GM19239 (cell line): ENCODE data around the gene JSRP1.
A peak's percentile ranks its signal among the peaks of the same experiment; 100 is the strongest.

Source experiments
- DNase-seq: peaks from one replicate; pipeline ENCODE4 v3.0.0; 2011; ENCODE audit warnings: low spot score; ENCODE audit not compliant: insufficient read length
- FAIRE-seq: peaks from 2 replicates; lab custom pipeline; 2011; peaks lifted over from hg19 to GRCh38; lab: Jason Lieb, UNC

The JSRP1 gene

DNA sequence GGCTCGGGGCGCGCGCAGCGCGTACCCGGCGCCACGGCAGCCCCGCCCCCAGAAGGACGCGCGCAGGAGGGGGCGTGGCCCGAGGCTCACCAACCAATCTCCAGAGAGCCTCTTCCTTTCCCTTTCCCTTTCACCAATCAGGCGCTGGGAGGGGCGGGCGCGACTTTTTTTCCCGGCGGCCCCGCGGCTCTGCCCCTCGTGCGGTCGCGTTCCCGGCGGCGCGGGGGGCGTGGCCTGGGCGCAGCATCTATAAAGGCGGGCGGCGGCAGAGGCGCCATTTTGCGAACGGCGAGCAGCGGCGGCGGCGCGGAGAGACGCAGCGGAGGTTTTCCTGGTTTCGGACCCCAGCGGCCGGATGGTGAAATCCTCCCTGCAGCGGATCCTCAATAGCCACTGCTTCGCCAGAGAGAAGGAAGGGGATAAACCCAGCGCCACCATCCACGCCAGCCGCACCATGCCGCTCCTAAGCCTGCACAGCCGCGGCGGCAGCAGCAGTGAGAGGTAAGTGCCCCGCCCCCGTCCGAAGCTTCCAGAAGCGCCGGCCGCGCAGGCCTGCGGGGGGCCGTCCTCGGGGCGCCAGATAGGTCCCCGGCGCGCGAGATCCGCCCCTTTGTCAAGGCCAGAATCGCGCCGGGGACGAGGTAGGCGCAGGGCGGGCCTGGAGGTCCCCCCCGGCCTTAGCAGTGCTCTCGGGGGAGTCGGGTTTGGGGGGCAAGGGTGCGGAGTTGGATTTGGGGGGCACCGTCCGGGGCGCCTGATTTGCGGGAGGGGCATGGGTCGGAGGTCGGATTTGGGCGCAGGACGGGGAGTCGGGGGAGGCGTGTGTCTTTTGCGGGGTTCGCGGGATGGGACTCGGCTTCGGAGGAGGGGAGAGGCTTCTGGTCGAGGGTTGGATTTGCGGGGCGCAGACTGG lies 13.3 kb upstream of the JSRP1 start:
- FAIRE-seq, result peak; percentile 96

DNA sequence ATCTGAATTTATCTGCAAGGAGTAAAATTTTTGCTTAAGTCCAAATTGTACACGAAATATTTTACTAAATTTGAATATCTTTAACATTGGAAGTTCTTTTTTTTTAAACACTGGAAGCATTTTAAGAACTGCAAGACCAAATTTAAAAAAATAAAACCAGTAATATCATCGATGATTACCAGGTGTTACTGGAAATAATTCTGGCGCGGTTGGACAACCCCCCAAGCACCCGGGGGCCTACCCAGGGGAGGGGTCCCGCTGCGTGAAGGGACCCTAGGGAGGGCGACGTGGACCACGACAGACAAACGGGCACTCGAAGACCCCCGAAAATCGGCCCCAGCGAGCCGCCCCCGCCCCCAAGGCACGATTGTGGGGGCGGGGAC lies 12.6 kb upstream of the JSRP1 start:
- FAIRE-seq (no peak), DNase-seq (no peak)

More for the DNA sequence above, 13.3 kb upstream of the JSRP1 start:
- DNase-seq, result peak; percentile 94

DNA sequence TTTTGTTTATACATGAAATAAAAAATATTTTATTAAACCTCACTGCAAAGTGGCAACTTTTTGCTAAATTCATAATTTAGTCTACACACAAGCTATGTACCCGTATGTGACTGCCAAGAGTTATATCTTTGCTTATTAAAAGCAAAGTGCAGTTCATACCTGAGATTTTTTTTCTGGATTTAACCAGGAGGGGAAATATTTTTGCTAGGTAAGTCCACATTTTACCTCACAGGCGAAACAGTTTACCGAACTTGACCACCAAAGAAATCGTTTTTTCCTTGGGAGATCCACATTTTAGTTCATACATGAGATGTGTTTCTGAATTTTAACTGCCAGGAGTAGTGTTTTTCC lies 12.2 kb upstream of the JSRP1 start:
- DNase-seq (no peak), FAIRE-seq (peak; percentile 64)

DNA sequence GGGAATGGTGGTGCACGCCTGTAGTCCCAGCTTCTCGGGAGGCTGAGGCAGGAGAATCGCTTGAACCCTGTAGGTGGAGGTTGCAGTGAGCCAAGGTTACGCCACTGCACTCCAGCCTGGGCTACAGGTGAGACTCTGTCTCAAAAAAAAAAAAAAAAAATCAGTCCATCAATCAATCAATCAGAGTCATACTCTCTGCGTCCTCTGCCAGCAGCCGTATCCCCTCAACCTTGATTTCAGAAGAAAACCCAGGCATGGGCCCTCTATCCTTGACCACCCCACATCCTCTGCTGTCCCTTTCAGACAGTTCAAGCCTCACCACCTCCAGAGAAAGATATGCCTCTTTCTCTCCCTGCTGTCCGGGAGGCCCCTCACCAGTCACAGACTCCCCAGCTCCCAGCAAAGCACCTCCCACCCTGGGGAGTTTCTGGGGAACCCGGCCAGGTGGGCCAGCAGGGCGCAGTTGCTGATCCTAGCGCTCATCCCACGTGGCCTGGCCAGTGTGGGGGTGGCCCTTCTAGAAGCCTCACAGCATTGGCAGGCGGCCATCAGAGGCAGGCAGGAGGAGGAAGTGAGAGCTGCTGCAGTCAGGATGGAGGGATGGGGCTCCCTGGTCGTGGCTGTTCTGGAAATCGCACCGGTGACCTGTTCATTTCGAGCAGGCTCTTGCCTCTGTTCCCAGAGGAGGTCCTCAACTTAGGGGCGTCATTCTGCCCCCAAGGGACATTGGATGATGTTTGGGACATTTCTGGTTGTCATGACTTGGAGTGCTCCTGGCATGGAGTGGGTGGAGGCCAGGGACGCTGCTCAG lies 10.2 kb upstream of the JSRP1 start:
- peak; percentile 97 for FAIRE-seq
- no peak for DNase-seq

DNA sequence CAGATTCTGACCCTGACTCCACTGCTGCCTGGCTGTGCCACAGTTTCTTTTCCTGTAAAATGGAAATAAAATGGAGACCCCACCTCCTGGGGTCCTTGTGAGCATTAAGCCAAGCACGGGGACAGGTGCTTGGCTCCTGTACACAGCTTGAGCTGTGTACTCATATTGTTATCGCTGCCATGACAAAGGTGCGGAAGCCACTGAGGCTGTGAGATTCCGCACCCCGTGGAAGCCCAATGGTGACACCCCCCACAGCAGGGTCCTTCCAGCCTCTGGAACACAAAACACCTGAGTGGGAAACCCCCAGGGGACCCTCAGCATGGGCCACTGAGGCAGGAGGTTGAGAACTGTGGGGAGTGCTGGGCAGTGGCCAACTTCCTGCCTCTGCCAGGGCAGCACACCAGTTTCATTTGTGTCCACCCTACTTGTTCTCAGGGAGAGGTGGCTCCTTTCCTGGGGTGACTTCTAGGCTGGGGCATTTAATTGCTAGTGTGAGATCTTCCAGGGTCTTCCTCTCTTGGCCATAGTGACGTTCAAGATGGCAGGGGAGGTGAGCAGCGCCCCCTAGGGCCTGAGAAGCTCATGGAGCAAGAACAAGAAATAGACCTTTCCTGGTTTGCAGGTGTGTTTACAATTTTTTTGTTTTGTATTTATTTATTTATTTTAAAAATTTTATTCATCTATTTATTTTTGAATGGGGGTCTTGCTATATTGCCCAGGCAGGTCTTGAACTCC lies 5.4 kb upstream of the JSRP1 start:
- no peak for DNase-seq
- no peak for FAIRE-seq

DNA sequence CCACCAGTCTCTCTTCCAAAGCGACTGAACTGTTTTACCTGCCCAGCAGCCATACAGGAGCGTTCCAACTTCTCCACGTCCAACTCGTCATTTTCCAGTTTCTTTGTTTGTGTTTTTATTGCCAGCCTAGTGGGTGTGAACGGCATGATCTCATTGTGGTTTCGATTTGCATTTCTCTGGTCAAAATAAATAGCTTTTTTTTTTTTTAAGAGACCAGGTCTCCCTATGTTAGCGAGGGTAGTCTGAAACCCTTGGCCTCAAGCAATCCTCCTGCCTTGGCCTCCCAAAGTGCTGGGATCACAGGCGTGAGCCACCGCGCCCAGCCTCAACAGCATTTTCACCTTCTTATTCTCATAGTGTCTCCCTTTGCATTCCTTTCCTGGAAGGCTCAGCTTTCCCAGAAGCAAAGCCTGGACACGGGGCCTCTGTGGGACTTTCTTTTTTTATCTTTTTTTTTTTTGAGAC lies 4.2 kb upstream of the JSRP1 start:
- peak; percentile 80 for FAIRE-seq
- DNase-seq, result no peak

DNA sequence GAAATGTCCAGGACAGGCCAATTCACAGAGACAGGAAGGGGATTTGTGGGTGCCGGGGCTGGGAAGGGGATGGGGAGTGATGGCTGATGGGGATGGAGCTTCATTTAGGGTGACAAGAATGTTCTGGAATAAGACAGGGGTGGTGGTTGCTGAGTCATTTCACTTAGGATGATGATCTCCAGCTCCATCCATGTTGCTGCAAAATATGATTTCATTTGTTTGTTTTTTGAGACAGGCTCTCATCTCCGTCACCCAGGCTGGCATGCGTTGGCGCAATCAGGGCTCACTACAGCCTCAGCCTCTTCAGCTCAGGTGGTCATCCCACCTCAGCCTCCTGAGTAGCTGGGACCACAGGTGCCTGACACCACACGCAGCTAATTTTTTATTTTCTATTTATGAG lies 3.1 kb upstream of the JSRP1 start:
- DNase-seq (no peak), FAIRE-seq (no peak)

DNA sequence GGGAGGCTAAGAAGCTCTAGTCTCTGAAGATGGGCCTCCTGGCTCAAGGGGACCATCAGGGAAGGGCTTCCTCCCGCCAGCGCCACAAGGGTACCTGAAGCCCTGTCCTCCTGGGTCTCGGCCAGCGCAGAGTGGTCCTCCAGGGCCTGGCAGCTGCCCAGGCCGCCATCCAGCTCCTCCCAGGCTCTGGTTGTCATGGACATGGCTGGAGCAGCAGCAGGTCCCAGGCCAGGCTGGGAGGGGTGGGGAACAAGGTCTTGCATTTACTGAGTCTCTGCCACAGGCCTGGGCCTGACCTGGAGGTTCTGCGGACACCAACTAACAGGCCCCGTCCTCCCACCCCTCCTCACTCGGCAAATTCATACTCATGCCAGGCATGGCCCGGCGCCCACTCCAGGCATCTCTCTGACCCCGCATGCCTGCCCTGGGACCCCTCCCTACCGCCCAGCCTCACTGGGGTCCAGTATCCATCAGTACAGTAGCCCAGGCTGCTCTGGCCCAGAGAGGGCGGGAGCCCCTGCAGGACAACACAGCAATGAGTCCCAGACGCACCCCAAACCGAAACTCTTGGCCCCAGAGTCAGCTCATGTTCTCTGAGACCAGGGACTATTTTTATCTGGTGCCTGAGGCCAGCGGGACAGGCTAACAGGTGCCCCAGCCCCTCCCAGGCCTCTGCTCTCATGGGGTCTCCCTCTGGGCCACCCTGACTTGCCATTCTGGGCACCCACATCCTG lies 938 bp downstream of the JSRP1 start:
- no peak for DNase-seq
- FAIRE-seq, result no peak

DNA sequence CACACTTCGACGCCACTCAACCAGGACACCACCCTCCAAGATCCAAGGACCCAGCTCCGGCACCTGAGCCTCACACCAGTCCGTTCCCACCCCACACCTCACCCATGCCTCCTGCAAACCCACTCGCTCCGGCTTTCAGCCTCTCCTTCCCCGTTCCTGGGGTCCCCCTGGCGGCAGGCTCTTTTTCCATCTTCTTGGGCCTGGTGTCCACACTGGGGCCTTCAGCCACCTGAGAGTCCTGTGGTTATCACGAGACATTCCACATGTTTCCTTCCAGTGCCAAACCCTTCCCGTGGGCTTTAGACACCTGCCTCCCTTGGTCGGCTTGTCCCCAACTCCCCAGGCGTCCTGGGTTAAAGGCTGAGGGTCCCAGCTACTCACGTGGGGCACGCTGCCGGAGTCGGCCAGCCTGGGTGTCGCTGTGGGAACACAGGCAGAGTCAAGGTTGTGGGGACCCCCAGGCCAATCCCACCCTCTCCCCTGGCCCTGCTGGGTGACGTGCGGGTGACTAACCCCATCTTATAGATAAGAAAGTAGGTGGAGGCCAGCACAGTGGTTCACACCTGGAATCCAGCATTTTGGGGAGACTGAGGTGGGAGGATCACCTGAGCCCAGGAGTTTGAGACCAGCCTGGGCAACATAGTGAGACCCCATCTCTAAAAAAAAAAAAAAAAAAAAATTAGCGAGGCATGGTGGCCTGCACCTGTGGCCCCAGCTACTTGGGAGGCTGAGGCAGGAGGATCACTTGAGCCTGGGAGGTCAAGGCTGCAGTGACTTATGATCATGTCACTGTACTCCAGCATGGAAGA lies 1.9 kb downstream of the JSRP1 start:
- no peak for FAIRE-seq

DNA sequence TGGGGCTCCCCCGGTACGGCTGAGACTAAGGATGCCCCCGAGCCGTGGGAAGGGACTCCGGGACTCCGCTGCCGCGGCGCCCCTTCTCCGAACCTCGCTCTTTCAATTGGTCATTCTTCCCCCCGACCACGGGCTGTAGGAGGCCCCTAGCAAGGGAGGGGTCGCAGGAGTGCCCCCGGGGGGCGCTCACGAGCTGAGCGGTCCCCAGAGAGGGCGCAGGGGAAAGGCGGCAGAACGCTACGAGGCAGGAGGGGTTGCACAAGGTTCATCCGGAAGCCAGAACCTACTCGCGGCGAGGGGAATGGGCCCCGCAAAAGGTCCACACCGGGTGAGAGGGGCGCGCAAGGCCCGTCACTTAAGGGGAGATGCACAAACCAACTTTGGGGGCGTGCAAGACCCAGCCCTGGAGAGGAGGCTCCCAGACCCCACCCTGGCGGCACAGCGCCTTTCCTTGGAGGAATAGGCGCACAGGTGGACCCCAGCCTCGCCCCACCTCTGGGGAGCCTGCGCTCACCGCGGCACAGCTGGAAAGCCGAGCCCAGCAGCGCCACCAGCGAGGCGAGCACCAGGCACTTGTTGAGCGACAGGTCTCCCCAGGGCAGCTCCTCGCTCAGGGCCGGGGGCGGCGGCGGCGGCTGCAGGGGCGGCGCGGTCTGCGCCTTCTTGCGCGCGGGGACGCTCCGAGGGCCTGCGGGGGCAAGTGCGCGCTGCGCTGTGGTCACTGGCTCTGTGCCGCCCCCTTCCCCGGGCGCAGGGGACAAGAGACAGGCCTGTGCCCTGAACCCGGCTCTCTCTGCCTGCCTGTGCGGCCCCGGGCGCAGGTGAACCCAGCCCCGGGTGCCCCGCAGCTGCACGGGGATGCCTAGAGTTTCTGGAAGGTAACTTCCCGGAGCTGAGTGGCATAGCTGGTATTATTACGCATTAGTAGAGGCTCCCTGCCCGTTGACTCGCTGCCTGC lies 2.8 kb downstream of the JSRP1 start:
- DNase-seq (no peak), FAIRE-seq (no peak)

More for the DNA sequence above, 1.9 kb downstream of the JSRP1 start:
- no peak for DNase-seq

DNA sequence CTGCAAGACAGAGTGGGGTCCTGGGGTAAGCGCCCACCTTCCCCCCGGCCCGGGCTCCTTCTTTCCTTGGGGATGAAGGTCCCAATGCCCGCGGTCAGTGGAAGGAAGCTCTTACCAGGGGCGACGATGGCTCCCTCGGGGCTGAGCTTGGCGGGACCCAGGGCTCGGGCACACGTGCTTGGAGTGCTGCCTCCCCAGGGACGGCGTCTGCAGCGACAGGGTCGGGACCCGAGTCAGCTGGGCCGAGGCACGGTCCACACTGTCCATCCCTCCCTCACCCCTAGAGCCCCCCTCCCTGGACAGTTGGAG lies 3.5 kb downstream of the JSRP1 start:
- DNase-seq (no peak), FAIRE-seq (no peak)

DNA sequence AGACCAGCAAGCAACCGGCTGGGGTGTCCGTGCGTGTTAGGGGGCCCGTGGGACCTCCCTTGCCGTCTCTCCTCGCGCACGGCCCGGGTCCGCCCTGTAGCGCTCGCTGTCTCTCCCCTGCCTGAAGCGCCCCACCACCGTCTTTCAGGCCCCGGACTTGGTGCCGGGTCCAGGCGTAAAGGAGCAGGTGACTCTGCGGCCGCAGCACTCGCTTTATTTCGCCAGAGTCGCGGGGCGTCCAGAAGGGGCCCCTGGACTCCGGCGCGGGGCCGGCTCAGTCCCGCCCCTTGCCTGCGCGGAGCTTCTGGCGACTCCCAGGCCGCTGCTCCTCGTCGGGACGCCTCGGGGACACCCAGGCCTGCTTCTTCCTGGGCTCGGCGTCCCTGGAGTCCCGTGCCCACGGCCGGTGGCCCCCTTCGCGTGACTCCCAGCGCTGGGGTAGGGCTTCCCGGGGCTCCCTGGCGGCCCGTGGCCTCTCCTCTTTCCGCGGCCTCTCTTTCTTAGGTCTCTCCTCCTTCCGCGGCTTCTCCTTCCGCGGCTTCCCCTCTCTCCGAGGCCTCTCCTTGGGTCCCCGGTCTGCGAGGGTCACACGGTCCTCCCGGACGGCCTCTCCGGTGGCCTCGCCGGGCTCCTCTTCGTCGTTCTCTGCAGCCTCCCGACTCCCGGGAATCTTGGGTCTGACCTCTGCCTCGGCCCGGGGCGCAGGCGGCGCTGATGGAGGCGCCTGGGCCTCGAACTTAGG lies 4.0 kb downstream of the JSRP1 start:
- DNase-seq (no peak), FAIRE-seq (no peak)

DNA sequence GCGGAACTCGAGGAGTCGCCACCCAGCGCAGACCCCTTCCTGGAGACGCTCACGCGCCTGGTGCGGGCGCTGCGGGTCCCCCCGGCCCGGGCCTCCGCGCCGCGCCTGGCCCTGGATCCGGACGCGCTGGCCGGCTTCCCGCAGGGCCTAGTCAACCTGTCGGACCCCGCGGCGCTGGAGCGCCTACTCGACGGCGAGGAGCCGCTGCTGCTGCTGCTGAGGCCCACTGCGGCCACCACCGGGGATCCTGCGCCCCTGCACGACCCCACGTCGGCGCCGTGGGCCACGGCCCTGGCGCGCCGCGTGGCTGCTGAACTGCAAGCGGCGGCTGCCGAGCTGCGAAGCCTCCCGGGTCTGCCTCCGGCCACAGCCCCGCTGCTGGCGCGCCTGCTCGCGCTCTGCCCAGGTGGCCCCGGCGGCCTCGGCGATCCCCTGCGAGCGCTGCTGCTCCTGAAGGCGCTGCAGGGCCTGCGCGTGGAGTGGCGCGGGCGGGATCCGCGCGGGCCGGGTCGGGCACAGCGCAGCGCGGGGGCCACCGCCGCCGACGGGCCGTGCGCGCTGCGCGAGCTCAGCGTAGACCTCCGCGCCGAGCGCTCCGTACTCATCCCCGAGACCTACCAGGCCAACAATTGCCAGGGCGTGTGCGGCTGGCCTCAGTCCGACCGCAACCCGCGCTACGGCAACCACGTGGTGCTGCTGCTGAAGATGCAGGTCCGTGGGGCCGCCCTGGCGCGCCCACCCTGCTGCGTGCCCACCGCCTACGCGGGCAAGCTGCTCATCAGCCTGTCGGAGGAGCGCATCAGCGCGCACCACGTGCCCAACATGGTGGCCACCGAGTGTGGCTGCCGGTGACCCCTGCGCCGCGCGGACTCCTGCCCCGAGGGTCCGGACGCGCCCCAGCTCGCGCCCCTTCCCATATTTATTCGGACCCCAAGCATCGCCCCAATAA lies 4.8 kb downstream of the JSRP1 start:
- no peak for DNase-seq
- FAIRE-seq, result no peak

DNA sequence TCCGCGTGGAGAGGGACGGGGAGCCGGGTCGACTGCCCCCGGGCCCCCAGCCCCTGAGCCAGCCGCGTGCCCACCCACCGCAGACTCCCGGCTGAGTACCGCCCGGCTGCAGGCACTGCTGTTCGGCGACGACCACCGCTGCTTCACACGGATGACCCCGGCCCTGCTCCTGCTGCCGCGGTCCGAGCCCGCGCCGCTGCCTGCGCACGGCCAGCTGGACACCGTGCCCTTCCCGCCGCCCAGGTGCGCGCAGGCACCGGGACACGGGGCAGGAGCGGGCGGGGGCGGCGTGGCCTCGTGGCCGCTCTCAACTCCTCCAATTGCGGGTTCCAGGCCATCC lies 5.5 kb downstream of the JSRP1 start:
- FAIRE-seq (no peak), DNase-seq (no peak)

DNA sequence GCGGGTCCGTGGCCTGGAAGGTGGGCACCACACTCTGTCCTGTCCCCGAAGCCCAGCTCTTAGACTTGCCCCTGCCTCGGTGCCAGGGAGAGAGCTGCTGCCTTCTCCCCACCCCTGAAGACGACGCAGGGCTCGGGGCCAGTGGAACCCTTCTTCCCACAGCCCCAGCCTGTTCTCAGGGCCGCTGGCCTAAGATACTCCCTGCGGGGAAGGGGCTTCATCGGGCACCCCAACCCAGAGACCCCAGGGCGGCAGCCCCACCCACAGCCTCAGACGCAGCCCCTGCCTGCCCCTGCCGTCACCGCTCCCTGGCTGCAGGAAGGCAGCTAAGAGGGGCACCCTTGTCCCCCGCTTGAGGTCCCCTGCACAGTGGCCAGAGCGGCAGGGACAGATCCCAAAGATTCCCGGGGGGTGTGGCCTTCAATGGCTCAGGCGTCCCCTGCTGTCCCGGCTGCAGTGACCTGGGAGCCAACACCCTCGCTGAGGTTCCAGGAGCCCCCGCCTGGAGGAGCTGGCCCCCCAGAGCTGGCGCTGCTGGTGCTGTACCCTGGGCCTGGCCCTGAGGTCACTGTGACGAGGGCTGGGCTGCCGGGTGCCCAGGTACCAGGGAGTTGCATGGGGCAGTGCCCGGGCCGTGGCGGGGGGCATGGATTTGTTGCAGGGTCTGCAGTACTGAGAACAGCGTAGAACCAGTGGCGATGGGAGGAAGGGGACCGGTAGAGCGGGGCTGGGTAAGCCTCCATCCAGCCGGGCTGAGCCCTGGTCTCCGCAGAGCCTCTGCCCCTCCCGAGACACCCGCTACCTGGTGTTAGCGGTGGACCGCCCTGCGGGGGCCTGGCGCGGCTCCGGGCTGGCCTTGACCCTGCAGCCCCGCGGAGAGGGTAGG lies 6.1 kb downstream of the JSRP1 start:
- FAIRE-seq (no peak), DNase-seq (no peak)
